ENCODE results near the gene MED13L.

MED13L gene

GRCh38 chr12:116182359-116183063 is 95.0 kb downstream of the MED13L start:
- DNase-seq (ENCODE audit: low read depth), result no peak

- no peak for DNase-seq (ENCODE audit: low read depth)
Measured at GRCh38 chr12:116180448-116180847, 97.0 kb downstream of the MED13L start.

GRCh38 chr12:116179384-116179783 is 98.1 kb downstream of the MED13L start:
- no peak for DNase-seq (ENCODE audit: low read depth)

- no peak for DNase-seq (ENCODE audit: low read depth)
Measured at GRCh38 chr12:116177017-116177416, 100.5 kb downstream of the MED13L start.

GRCh38 chr12:116174904-116175303 is 102.6 kb downstream of the MED13L start:
- no peak for DNase-seq (ENCODE audit: low read depth)

GRCh38 chr12:116174006-116174405 is 103.5 kb downstream of the MED13L start:
- DNase-seq (ENCODE audit: low read depth), result no peak

- no peak for DNase-seq (ENCODE audit: low read depth)
Measured at GRCh38 chr12:116172224-116172849, 105.2 kb downstream of the MED13L start.

GRCh38 chr12:116171549-116171948 is 105.9 kb downstream of the MED13L start:
- no peak for DNase-seq (ENCODE audit: low read depth)

GRCh38 chr12:116169071-116169470 is 108.4 kb downstream of the MED13L start:
- DNase-seq (ENCODE audit: low read depth), result no peak

- no peak for DNase-seq (ENCODE audit: low read depth)
Measured at GRCh38 chr12:116166306-116166705, 111.2 kb downstream of the MED13L start.

GRCh38 chr12:116165036-116165425 is 112.5 kb downstream of the MED13L start:
- DNase-seq (ENCODE audit: low read depth), result peak; percentile 29

GRCh38 chr12:116164250-116165035 is 113.0 kb downstream of the MED13L start:
- no peak for DNase-seq (ENCODE audit: low read depth)

- no peak for DNase-seq (ENCODE audit: low read depth)
Measured at GRCh38 chr12:116162071-116162470, 115.4 kb downstream of the MED13L start.

GRCh38 chr12:116161588-116161987 is 115.9 kb downstream of the MED13L start:
- DNase-seq (ENCODE audit: low read depth), result no peak

GRCh38 chr12:116160883-116161458 is 116.5 kb downstream of the MED13L start:
- no peak for DNase-seq (ENCODE audit: low read depth)

GRCh38 chr12:116160231-116160630 is 117.3 kb downstream of the MED13L start:
- no peak for DNase-seq (ENCODE audit: low read depth)

GRCh38 chr12:116159593-116160200 is 117.8 kb downstream of the MED13L start:
- DNase-seq (ENCODE audit: low read depth), result no peak

- no peak for DNase-seq (ENCODE audit: low read depth)
Measured at GRCh38 chr12:116159175-116159574, 118.3 kb downstream of the MED13L start.

GRCh38 chr12:116157845-116158267 is 119.6 kb downstream of the MED13L start:
- DNase-seq (ENCODE audit: low read depth), result no peak

- DNase-seq (ENCODE audit: low read depth), result no peak
Measured at GRCh38 chr12:116156614-116157013, 120.9 kb downstream of the MED13L start.

- DNase-seq (ENCODE audit: low read depth), result no peak
Measured at GRCh38 chr12:116155383-116155782, 122.1 kb downstream of the MED13L start.

- DNase-seq (ENCODE audit: low read depth), result no peak
Measured at GRCh38 chr12:116153983-116154382, 123.5 kb downstream of the MED13L start.
